ENCODE results near the gene CFDP1. TPM values are rescaled to one million over a fixed set of nuclear protein-coding genes. Genes with fewer than 3 reads are reported as not detected.

CFDP1 gene
- polyA plus RNA-seq, 3 donors = 12.9 to 23.2 (median 19.0) TPM

DNA sequence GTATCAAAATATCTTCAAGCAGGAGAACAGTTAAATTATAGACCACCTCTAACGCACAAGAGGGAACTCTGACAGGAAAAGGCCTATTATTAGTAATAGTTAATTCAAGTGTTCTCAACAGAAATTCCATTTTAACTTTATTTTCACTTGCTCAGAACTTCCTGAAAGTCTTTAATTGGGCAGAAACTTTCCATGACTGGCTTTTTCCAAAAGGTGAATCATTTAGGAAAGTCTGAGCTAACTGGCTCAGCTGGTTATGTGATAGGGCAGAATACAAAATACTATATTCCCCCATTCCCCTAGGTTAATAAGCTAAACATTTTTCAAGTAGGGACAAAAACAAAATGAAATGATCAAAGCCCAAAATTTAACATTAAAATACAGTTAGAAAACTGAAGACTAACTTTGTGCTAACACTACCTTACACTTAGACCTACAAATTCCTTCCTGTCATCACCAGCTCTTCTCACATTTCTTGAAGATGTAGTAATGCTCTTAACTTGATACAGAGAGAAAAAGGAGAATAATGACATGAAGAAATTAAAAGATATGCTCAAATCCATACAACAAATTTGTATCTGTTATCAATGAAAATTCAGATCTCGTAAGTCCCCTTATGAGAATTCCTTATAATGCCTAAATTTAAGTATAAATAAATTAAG, 31.0 kb downstream of the CFDP1 start:
- H2AFZ ChIP-seq (ENCODE audit: insufficient read depth, low read depth, low read length, poor library complexity, severe bottlenecking) = no peak overlapping the region
- no peak overlapping the region for H3K4me3 ChIP-seq (replicated peaks in 1 of 3; ENCODE audit: low read depth in 2 of 3, low read length in 3 of 3)
- no peaks in the 10 kb centered on the region for H3K79me2 ChIP-seq (ENCODE audit: insufficient read depth, low read length)
- Mint-ChIP-seq H3K36me3 (peaks cover 39 to 41% of the 10 kb centered on the region in 2 donors), H3K4me1 (peaks cover 2% of the 10 kb centered on the region), H3K9me3 (no peaks in the 10 kb centered on the region), H3K27me3 (ENCODE audit: low read depth in 3 of 3) (peaks cover 0 to 2% (median 0%) of the 10 kb centered on the region in 3 donors), H3K4me3 (no peak overlapping the region), H3K27ac (no peak overlapping the region)
- H3K9ac ChIP-seq (ENCODE audit: insufficient read depth, low read length, poor library complexity, severe bottlenecking) = no peak overlapping the region
- TF ChIP-seq, protein P1, sequence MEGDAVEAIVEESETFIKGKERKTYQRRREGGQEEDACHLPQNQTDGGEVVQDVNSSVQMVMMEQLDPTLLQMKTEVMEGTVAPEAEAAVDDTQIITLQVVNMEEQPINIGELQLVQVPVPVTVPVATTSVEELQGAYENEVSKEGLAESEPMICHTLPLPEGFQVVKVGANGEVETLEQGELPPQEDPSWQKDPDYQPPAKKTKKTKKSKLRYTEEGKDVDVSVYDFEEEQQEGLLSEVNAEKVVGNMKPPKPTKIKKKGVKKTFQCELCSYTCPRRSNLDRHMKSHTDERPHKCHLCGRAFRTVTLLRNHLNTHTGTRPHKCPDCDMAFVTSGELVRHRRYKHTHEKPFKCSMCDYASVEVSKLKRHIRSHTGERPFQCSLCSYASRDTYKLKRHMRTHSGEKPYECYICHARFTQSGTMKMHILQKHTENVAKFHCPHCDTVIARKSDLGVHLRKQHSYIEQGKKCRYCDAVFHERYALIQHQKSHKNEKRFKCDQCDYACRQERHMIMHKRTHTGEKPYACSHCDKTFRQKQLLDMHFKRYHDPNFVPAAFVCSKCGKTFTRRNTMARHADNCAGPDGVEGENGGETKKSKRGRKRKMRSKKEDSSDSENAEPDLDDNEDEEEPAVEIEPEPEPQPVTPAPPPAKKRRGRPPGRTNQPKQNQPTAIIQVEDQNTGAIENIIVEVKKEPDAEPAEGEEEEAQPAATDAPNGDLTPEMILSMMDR (IDR thresholded peaks at IDR 0.05) = no peak
- H3K4me2 ChIP-seq (replicated peaks; ENCODE audit: extremely low read depth, low read length, poor library complexity, severe bottlenecking) = no peak overlapping the region
- DNase-seq = no peak
- H3K4me1 ChIP-seq (ENCODE audit: control insufficient read depth in 1 of 2, insufficient read depth in 2 of 2, low read length in 2 of 2) = no peaks in the 10 kb centered on the region
- H3K27me3 ChIP-seq (ENCODE audit: control insufficient read depth in 2 of 2, insufficient read depth in 2 of 2, low read length in 2 of 2) = no peaks in the 10 kb centered on the region
- no CpG with 5 or more reads among the region's 2 CpGs for WGBS (ENCODE audit: insufficient coverage)
- H3K9me3 ChIP-seq (replicated peaks in 1 of 2; ENCODE audit: control insufficient read depth in 1 of 2, insufficient read depth in 1 of 2, low read length in 2 of 2) = no peaks in the 10 kb centered on the region
- H3K36me3 ChIP-seq (replicated peaks in 1 of 2; ENCODE audit: control insufficient read depth in 1 of 2, insufficient read depth in 2 of 2, low read length in 2 of 2) = peaks cover 3 to 10% of the 10 kb centered on the region in 2 donors
- intact Hi-C loops (cut with micrococcal nuclease) = no loop called here
- no peak overlapping the region for H3K27ac ChIP-seq (ENCODE audit: low read depth in 1 of 2, low read length in 2 of 2)
- no peaks in the 10 kb centered on the region for H4K20me1 ChIP-seq (ENCODE audit: insufficient read depth, low read length)

- intact Hi-C loops (cut with micrococcal nuclease) = no loop called here
- Mint-ChIP-seq H3K9me3 (no peaks in the 10 kb centered on the region), H3K36me3 (peaks cover 35 to 36% of the 10 kb centered on the region in 2 donors), H3K27ac (no peak overlapping the region), H3K4me1 (no peaks in the 10 kb centered on the region), H3K4me3 (no peak overlapping the region), H3K27me3 (ENCODE audit: low read depth in 3 of 3) (peaks cover under 1 to 2% (median 2%) of the 10 kb centered on the region in 3 donors)
- Histone ChIP-seq H3K9ac (ENCODE audit: insufficient read depth, low read length, poor library complexity, severe bottlenecking) (no peak overlapping the region), H4K20me1 (ENCODE audit: insufficient read depth, low read length) (no peaks in the 10 kb centered on the region), H3K9me3 (replicated peaks in 1 of 2; ENCODE audit: control insufficient read depth in 1 of 2, insufficient read depth in 1 of 2, low read length in 2 of 2) (no peaks in the 10 kb centered on the region), H3K4me2 (replicated peaks; ENCODE audit: extremely low read depth, low read length, poor library complexity, severe bottlenecking) (no peak overlapping the region), H3K36me3 (replicated peaks in 1 of 2; ENCODE audit: control insufficient read depth in 1 of 2, insufficient read depth in 2 of 2, low read length in 2 of 2) (peaks cover 3 to 10% of the 10 kb centered on the region in 2 donors), H3K27me3 (ENCODE audit: control insufficient read depth in 2 of 2, insufficient read depth in 2 of 2, low read length in 2 of 2) (no peaks in the 10 kb centered on the region), H3K27ac (ENCODE audit: low read depth in 1 of 2, low read length in 2 of 2) (no peak overlapping the region), H3K4me1 (ENCODE audit: control insufficient read depth in 1 of 2, insufficient read depth in 2 of 2, low read length in 2 of 2) (no peaks in the 10 kb centered on the region), H3K4me3 (replicated peaks in 1 of 3; ENCODE audit: low read depth in 2 of 3, low read length in 3 of 3) (no peak overlapping the region), H2AFZ (ENCODE audit: insufficient read depth, low read depth, low read length, poor library complexity, severe bottlenecking) (no peak overlapping the region), H3K79me2 (ENCODE audit: insufficient read depth, low read length) (no peaks in the 10 kb centered on the region)
- TF ChIP-seq, protein P1 (IDR thresholded peaks at IDR 0.05) = no peak
- DNase-seq = no peak
Observed at GRCh38 chr16:75401691-75402090, 31.6 kb downstream of the CFDP1 start.

All from CD14-positive monocyte (primary cell).